Keratinocyte (primary cell): ENCODE measurements around the gene ANXA1.

Experiments used
- CTCF ChIP-seq, 3 experiments: IDR thresholded peaks in 1 of 3; conservative IDR thresholded peaks in 1 of 3; optimal IDR thresholded peaks in 1 of 3; 2 replicates in 2 of 3; 3 replicates in 1 of 3; pipeline versions ENCODE3 to v1.5.1; 2011; ENCODE audit warnings: low read length in 3 of 3, mild to moderate bottlenecking in 3 of 3, moderate library complexity in 2 of 3, control low read depth in 1 of 3, inconsistent platforms in 1 of 3; ENCODE audit not compliant: insufficient read depth in 2 of 3; ENCODE audit errors: extremely low read depth in 1 of 3
- EZH2 ChIP-seq: IDR thresholded peaks from one replicate; pipeline ENCODE4 v1.6.1; 2012; ENCODE audit warnings: inconsistent platforms, mild to moderate bottlenecking, low read length, moderate library complexity

DNA sequence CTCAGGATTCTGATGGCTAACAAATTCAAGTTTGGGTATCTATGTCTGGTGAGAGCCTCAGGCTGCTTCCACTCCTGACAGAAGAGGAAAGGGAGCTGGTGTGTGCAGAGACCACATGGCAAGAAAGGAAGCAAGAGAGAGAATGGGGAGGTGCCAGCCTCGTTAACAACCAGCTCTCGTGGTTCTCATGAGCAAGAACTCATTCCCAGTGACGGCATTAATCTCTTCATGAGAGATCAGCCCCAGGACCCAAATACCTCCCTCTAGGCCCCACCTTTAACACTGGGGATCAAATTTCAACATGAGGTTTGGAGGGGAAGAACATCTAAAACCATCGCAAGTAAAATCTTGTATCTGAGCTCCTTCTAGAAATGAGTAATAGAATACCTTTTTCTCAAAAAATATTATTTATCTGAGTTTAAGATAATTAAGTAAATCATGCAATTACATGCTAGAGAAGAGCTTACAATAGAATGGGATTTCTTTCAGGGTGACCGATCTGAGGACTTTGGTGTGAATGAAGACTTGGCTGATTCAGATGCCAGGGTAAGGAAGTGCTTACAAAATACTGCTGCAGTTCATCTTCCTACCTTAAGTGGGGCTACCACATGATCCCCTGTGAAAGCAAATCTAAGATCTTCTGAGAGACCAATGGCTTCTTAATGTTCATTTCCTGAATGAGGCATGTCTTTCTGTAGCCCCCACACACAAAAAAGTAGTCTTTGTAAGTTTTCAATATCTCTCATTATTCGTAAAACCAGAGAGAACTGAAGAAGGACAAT lies 11.5 kb downstream of the ANXA1 start:
- TF ChIP-seq EZH2 = no peak
- TF ChIP-seq CTCF (optimal IDR thresholded peaks at IDR 0.05 in 1 of 3, IDR thresholded peaks at IDR 0.05 in 1 of 3, conservative IDR thresholded peaks at IDR 0.05 in 1 of 3; ENCODE audit: extremely low read depth in 1 of 3, insufficient read depth in 2 of 3, low read length in 3 of 3) = no peak
